PC-9 (cell line): Measurements from ENCODE around the gene DBH. TPM values are rescaled to one million over a fixed set of nuclear protein-coding genes. Genes with fewer than 3 reads are reported as not detected.

Experiments used
- BruUV-seq: library from RNA; stranded (reverse); fragments of 400-500 nt; replicated peaks from 2 replicates; lab custom pipeline; 2021; lab: Mats Ljungman, UMichigan
- CTCF ChIA-PET: fragments of 300-600 bp; sonication (Branson Sonifier 250); formaldehyde crosslinking; loops from one replicate; lab custom pipeline; 2022; ENCODE audit warnings: antibody characterized with exemption; lab: Charles Lee
- POLR2A ChIA-PET: fragments of 300-600 bp; sonication (Branson Sonifier 250); formaldehyde crosslinking; loops from one replicate; lab custom pipeline; 2022; ENCODE audit warnings: antibody characterized with exemption; ENCODE audit not compliant: unreplicated experiment; lab: Charles Lee
- DNase-seq, 2 experiments: peaks; one replicate each; pipeline versions ENCODE4 v3.0.0 to v3.0.0-alpha.2; 2015 to 2022; ENCODE audit warnings: mixed read lengths in 1 of 2
- H2AFZ ChIP-seq: fragments of 200-600 bp; sonication (generic); 2 replicates; pipeline ENCODE4 v1.8.1; 2017; ENCODE audit warnings: antibody characterized with exemption
- H3F3A ChIP-seq: fragments of 200-600 bp; sonication (generic); 2 replicates; pipeline ENCODE4 v1.8.1; 2017; ENCODE audit warnings: antibody characterized with exemption, mild to moderate bottlenecking, low read depth; ENCODE audit not compliant: insufficient read depth
- H3K27ac ChIP-seq: fragments of 200-600 bp; sonication (generic); 2 replicates; pipeline ENCODE4 v1.6.1; 2016; ENCODE audit warnings: mixed run types
- H3K27me3 ChIP-seq: fragments of 200-600 bp; sonication (generic); 2 replicates; pipeline ENCODE4 v1.6.1; 2016; ENCODE audit warnings: low read depth, mixed run types; ENCODE audit not compliant: insufficient read depth
- H3K36me3 ChIP-seq: fragments of 200-600 bp; sonication (generic); 2 replicates; pipeline ENCODE4 v1.6.1; 2016; ENCODE audit warnings: low read depth, mixed run types
- H3K4me1 ChIP-seq: fragments of 200-600 bp; sonication (generic); replicated peaks from 2 replicates; pipeline ENCODE4 v1.6.1; 2016; ENCODE audit warnings: mixed run types; ENCODE audit not compliant: insufficient read depth
- H3K4me2 ChIP-seq: fragments of 200-600 bp; sonication (generic); 2 replicates; pipeline ENCODE4 v1.6.1; 2017; ENCODE audit warnings: mixed run types
- H3K4me3 ChIP-seq: fragments of 200-600 bp; sonication (generic); 2 replicates; pipeline ENCODE4 v1.6.1; 2016; ENCODE audit warnings: mixed run types
- H3K79me2 ChIP-seq: fragments of 200-600 bp; sonication (generic); 2 replicates; pipeline ENCODE4 v1.6.1; 2017; ENCODE audit warnings: low read depth, mixed run types
- H3K9me2 ChIP-seq: fragments of 200-600 bp; sonication (generic); 2 replicates; pipeline ENCODE4 v1.8.1; 2017; ENCODE audit warnings: mild to moderate bottlenecking; ENCODE audit not compliant: insufficient read depth
- H3K9me3 ChIP-seq: fragments of 200-600 bp; sonication (generic); 2 replicates; pipeline ENCODE4 v1.8.1; 2016; ENCODE audit warnings: low read depth; ENCODE audit not compliant: insufficient read depth
- H4K20me1 ChIP-seq: fragments of 200-600 bp; sonication (generic); 2 replicates; pipeline ENCODE4 v1.8.1; 2017; ENCODE audit not compliant: insufficient read depth
- EZH2 ChIP-seq: fragments of 200-600 bp; sonication (generic); IDR thresholded peaks from 2 replicates; pipeline ENCODE4 v1.8.0; 2017; ENCODE audit warnings: antibody characterized with exemption, low read depth
- intact Hi-C: fragments of 100-400 bp; cut with micrococcal nuclease; formaldehyde crosslinking; loops from one replicate; pipeline ENCODE4 v1.10.0; 2022; ENCODE audit not compliant: unreplicated experiment
- total RNA-seq: library from RNA; stranded (reverse); gene quantifications from 2 replicates; pipeline ENCODE4 v1.2.3, GENCODE V29; 2021
- TF ChIP-seq, protein P1 (sequence below): fragments of 200-600 bp; sonication (generic); conservative IDR thresholded peaks from 2 replicates; pipeline ENCODE4 v1.6.1; 2017; ENCODE audit warnings: mixed run types, antibody characterized with exemption, mild to moderate bottlenecking, moderate library complexity

Gene DBH
- total RNA-seq, 1 experiment from 2014 or later, result not detected

DNA sequence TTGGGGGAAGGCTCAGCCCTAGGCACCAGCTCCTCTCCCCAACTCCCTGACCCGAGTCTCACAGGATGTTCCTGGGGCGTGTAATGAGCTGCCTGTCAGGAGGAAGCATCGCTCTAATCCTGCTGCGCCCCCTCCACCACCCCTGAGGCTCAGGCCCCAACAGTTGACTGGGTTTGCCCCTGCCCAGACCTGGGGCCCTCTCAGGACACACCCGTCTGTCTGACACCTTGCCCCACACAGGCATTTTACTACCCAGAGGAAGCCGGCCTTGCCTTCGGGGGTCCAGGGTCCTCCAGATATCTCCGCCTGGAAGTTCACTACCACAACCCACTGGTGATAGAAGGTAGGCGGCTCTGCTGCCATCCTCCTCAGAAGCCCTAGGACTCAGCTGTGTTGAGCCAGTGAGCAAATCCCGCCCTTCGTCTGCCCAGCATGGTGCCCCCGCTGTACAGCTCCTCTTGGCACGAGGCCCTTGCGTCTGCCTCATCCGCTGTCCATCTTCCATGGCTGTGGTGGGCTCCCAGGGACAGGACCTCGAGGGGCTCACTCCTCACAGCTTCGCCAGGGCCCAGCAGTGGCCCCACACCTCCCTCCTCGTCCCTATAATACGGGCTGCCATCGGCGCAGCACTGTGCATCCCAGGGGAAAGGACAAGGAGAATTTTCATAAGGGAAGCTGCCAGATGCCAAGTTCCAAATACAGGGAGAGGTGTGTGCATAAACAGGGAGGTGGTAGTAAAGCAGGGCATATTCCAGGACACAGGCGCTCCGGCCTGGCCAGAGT is 8.0 kb downstream of the DBH start:
- peaks cover 100% of the 10 kb centered on the region for H3K27me3 ChIP-seq
- H2AFZ ChIP-seq, result no peak overlapping the region
- no peak overlapping the region for H3K4me3 ChIP-seq
- no peaks in the 10 kb centered on the region for H3K4me1 ChIP-seq
- no TSS peak for BruUV-seq
- intact Hi-C loops, result no loop called here
- peak; percentile 64 for TF ChIP-seq EZH2
- TF ChIP-seq, protein P1, sequence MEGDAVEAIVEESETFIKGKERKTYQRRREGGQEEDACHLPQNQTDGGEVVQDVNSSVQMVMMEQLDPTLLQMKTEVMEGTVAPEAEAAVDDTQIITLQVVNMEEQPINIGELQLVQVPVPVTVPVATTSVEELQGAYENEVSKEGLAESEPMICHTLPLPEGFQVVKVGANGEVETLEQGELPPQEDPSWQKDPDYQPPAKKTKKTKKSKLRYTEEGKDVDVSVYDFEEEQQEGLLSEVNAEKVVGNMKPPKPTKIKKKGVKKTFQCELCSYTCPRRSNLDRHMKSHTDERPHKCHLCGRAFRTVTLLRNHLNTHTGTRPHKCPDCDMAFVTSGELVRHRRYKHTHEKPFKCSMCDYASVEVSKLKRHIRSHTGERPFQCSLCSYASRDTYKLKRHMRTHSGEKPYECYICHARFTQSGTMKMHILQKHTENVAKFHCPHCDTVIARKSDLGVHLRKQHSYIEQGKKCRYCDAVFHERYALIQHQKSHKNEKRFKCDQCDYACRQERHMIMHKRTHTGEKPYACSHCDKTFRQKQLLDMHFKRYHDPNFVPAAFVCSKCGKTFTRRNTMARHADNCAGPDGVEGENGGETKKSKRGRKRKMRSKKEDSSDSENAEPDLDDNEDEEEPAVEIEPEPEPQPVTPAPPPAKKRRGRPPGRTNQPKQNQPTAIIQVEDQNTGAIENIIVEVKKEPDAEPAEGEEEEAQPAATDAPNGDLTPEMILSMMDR, result no peak
- no peak for DNase-seq
- H3K4me2 ChIP-seq, result no peak overlapping the region
- H3K9me3 ChIP-seq, result no peaks in the 10 kb centered on the region
- no peaks in the 10 kb centered on the region for H3K9me2 ChIP-seq
- H3K36me3 ChIP-seq, result no peaks in the 10 kb centered on the region
- H3F3A ChIP-seq, result no peaks in the 10 kb centered on the region
- ChIA-PET POLR2A (no interaction called here), CTCF (no interaction called here)
- no peaks in the 10 kb centered on the region for H4K20me1 ChIP-seq
- no peak overlapping the region for H3K27ac ChIP-seq
- H3K79me2 ChIP-seq, result no peaks in the 10 kb centered on the region

- Histone ChIP-seq H3K4me3 (no peak overlapping the region), H3K9me3 (no peaks in the 10 kb centered on the region), H4K20me1 (no peaks in the 10 kb centered on the region), H3K9me2 (no peaks in the 10 kb centered on the region), H3K79me2 (no peaks in the 10 kb centered on the region), H3K36me3 (no peaks in the 10 kb centered on the region), H3F3A (no peaks in the 10 kb centered on the region), H3K27me3 (peaks cover 100% of the 10 kb centered on the region), H2AFZ (no peak overlapping the region), H3K4me2 (no peak overlapping the region), H3K4me1 (no peaks in the 10 kb centered on the region), H3K27ac (no peak overlapping the region)
- BruUV-seq, result no TSS peak
- TF ChIP-seq, protein P1, result no peak
- no peak for TF ChIP-seq EZH2
- DNase-seq, result no peak
- intact Hi-C loops, result no loop called here
- ChIA-PET POLR2A (no interaction called here), CTCF (no interaction called here)
Measured at GRCh38 chr9:133645021-133645765, 9.0 kb downstream of the DBH start.

DNA sequence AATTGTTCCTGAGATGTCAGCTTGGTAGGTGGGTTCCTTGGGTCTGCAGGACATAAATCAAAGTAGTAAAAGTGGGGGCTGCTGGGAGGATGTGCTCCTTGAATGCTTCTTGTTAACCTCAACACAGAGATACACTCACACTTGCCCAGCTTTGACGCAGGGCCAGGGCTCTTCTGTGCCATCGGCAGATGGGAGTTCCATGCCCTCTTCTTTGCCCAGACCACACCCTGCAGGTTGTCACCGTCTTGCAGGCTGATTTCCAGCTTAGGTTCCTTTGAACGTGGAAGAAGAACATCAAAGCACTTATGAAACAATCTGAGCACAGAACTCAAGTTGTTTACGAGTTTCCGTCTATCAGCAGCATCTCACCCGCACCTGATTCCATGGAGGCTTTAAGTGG is 11.0 kb downstream of the DBH start:
- Histone ChIP-seq H3K27me3 (peaks cover 98% of the 10 kb centered on the region), H3K4me2 (no peak overlapping the region), H3K9me3 (no peaks in the 10 kb centered on the region), H3F3A (no peaks in the 10 kb centered on the region), H3K4me1 (no peaks in the 10 kb centered on the region), H3K36me3 (no peaks in the 10 kb centered on the region), H2AFZ (no peak overlapping the region), H3K27ac (no peak overlapping the region), H3K79me2 (no peaks in the 10 kb centered on the region), H3K4me3 (no peak overlapping the region), H3K9me2 (no peaks in the 10 kb centered on the region), H4K20me1 (no peaks in the 10 kb centered on the region)
- ChIA-PET CTCF (no interaction called here), POLR2A (no interaction called here)
- no TSS peak for BruUV-seq
- DNase-seq, result no peak
- intact Hi-C loops, result no loop called here
- TF ChIP-seq, protein P1, result no peak
- no peak for TF ChIP-seq EZH2
